GM20431 (cell line): ENCODE measurements around the gene PRCC.

ENCODE experiments used
- in situ Hi-C: fragments of 300-500 bp; cut with MseI, MboI; formaldehyde crosslinking; loops from one replicate; pipeline ENCODE4 v1.15.0; 2020; ENCODE audit warnings: low sequenced_read_pairs; ENCODE audit not compliant: unreplicated experiment

The PRCC gene

GRCh38 chr1:156811168-156811567, 43.8 kb downstream of the PRCC start:
- in situ Hi-C loops: no loop called here

- in situ Hi-C loops: no loop called here
These were observed 45.1 kb downstream of the PRCC start for GRCh38 chr1:156812293-156812990.

- in situ Hi-C loops: no loop called here
These were observed 46.0 kb downstream of the PRCC start for GRCh38 chr1:156813298-156813697.

GRCh38 chr1:156813750-156814570, 46.6 kb downstream of the PRCC start:
- in situ Hi-C loops: no loop called here

- in situ Hi-C loops: no loop called here
These were observed 47.4 kb downstream of the PRCC start for GRCh38 chr1:156814571-156815260.

- in situ Hi-C loops: no loop called here
These were observed 48.0 kb downstream of the PRCC start for GRCh38 chr1:156815307-156815826.

- in situ Hi-C loops: no loop called here
These were observed 48.7 kb downstream of the PRCC start for GRCh38 chr1:156815961-156816422.

GRCh38 chr1:156816561-156817328, 49.4 kb downstream of the PRCC start, which contains the start of gene SH2D2A:
Gene SH2D2A, minus strand, starts transcription at chr1:156816848. Its CDS starts 140 bp downstream, at chr1:156816708.
- in situ Hi-C loops: no loop called here

GRCh38 chr1:156821801-156822200, 54.5 kb downstream of the PRCC start:
- in situ Hi-C loops: no loop called here

GRCh38 chr1:156822680-156823079, 55.3 kb downstream of the PRCC start:
- in situ Hi-C loops: no loop called here

- in situ Hi-C loops: no loop called here
These were observed 56.0 kb downstream of the PRCC start for GRCh38 chr1:156823210-156823790.

GRCh38 chr1:156826630-156827029, 59.3 kb downstream of the PRCC start:
- in situ Hi-C loops: no loop called here

- in situ Hi-C loops: no loop called here
These were observed 61.2 kb downstream of the PRCC start for GRCh38 chr1:156828400-156829124.

GRCh38 chr1:156832434-156832833, 65.1 kb downstream of the PRCC start:
- in situ Hi-C loops: no loop called here

GRCh38 chr1:156833603-156834002, 66.3 kb downstream of the PRCC start:
- in situ Hi-C loops: no loop called here

GRCh38 chr1:156834322-156834721, 67.0 kb downstream of the PRCC start:
- in situ Hi-C loops: no loop called here

- in situ Hi-C loops: no loop called here
These were observed 68.8 kb downstream of the PRCC start for GRCh38 chr1:156836041-156836654.

- in situ Hi-C loops: no loop called here
These were observed 69.6 kb downstream of the PRCC start for GRCh38 chr1:156836892-156837291.
